Calu3 (cell line): ENCODE results near the gene PCNP. TPM values are rescaled to one million over a fixed set of nuclear protein-coding genes. Genes with fewer than 3 reads are reported as not detected.

Experiments
- BruUV-seq: library from RNA; stranded (reverse); fragments of 400-500 nt; replicated peaks from 2 replicates; lab custom pipeline; 2021; lab: Mats Ljungman, UMichigan
- CTCF ChIA-PET: fragments of 300-600 bp; sonication (Branson Sonifier 250); formaldehyde crosslinking; loops from one replicate; lab custom pipeline; 2022; ENCODE audit warnings: antibody characterized with exemption; lab: Charles Lee
- DNase-seq: peaks from one replicate; pipeline ENCODE4 v3.0.0; 2022
- H3K27ac Mint-ChIP-seq: one replicate; pipeline ENCODE4 v1.8.0; 2022; ENCODE audit warnings: mixed read lengths; ENCODE audit not compliant: unreplicated experiment
- H3K27me3 Mint-ChIP-seq: one replicate; pipeline ENCODE4 v1.8.0; 2022; ENCODE audit warnings: mixed read lengths; ENCODE audit not compliant: unreplicated experiment
- H3K36me3 Mint-ChIP-seq: one replicate; pipeline ENCODE4 v1.8.0; 2022; ENCODE audit warnings: mild to moderate bottlenecking, moderate library complexity, mixed read lengths; ENCODE audit not compliant: insufficient read depth, unreplicated experiment
- H3K4me1 Mint-ChIP-seq: one replicate; pipeline ENCODE4 v1.8.0; 2022; ENCODE audit warnings: mild to moderate bottlenecking, low read depth, mixed read lengths; ENCODE audit not compliant: unreplicated experiment
- H3K4me3 Mint-ChIP-seq: one replicate; pipeline ENCODE4 v1.8.0; 2022; ENCODE audit warnings: mild to moderate bottlenecking, low read depth, moderate library complexity, mixed read lengths; ENCODE audit not compliant: unreplicated experiment
- H3K9me3 Mint-ChIP-seq: one replicate; pipeline ENCODE4 v1.8.0; 2022; ENCODE audit warnings: low read depth, mixed read lengths; ENCODE audit not compliant: unreplicated experiment
- intact Hi-C: fragments of 100-400 bp; cut with micrococcal nuclease; formaldehyde crosslinking; loops from one replicate; pipeline ENCODE4 v1.10.0; 2022; ENCODE audit not compliant: unreplicated experiment
- total RNA-seq: library from RNA; stranded (reverse); gene quantifications from 2 replicates; pipeline ENCODE4 v1.2.3, GENCODE V29; 2022
- TF ChIP-seq, protein P1 (sequence below): fragments of 200-600 bp; IDR thresholded peaks from one replicate; pipeline ENCODE4 v1.8.0; 2022; ENCODE audit warnings: antibody characterized with exemption; ENCODE audit not compliant: unreplicated experiment

The PCNP gene
- total RNA-seq, 1 experiment from 2014 or later, result 147 TPM

DNA sequence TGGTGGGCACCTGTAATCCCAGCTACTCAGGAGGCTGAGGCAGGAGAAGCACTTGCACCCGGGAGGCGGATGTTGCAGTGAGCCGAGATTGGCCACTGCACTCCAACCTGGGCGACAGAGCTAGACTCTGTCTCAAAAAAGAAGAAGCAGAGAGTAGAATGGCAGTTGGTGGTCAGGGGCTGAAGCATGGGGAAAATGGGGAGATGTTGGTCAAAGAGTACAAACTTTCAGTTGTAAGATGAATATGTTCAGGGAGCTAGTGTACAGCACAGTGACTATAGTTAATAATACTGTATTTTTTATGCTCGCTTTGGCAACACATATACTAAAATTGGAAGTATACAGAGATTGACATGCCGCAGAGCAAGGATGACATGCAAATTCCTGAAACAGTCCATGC is 41.5 kb downstream of the PCNP start:
- Mint-ChIP-seq H3K27me3 (no peaks in the 10 kb centered on the region), H3K4me1 (no peaks in the 10 kb centered on the region), H3K4me3 (no peak overlapping the region), H3K27ac (no peak overlapping the region), H3K36me3 (no peaks in the 10 kb centered on the region), H3K9me3 (no peaks in the 10 kb centered on the region)
- intact Hi-C loops, result no loop called here
- no TSS peak for BruUV-seq
- TF ChIP-seq, protein P1, sequence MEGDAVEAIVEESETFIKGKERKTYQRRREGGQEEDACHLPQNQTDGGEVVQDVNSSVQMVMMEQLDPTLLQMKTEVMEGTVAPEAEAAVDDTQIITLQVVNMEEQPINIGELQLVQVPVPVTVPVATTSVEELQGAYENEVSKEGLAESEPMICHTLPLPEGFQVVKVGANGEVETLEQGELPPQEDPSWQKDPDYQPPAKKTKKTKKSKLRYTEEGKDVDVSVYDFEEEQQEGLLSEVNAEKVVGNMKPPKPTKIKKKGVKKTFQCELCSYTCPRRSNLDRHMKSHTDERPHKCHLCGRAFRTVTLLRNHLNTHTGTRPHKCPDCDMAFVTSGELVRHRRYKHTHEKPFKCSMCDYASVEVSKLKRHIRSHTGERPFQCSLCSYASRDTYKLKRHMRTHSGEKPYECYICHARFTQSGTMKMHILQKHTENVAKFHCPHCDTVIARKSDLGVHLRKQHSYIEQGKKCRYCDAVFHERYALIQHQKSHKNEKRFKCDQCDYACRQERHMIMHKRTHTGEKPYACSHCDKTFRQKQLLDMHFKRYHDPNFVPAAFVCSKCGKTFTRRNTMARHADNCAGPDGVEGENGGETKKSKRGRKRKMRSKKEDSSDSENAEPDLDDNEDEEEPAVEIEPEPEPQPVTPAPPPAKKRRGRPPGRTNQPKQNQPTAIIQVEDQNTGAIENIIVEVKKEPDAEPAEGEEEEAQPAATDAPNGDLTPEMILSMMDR, result no peak
- CTCF ChIA-PET, result interaction anchor here (0.6 kb wide), 1 partner anchor 138 kb away, joined by 3 read pairs; no protein-coding TSS in a partner anchor
- DNase-seq, result no peak

DNA sequence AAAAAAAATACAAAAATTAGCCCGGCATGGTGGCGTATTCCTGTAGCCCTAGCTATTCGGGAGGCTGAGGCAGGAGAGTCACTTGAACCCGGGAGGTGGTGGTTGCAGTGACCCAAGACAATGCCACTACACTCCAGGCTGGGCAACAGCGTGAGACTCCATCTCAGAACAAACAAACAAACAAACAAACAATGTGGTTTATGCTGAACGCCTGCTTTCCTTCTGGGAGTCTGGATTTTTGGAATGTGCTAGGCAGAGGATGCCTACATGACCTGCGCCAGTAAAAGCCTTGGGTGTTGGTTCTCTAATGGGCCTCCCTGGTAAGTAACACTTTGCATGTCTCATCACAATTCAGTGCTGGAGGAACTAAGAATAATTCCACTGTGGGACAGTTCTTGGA is 43.5 kb downstream of the PCNP start:
- CTCF ChIA-PET, result no interaction called here
- DNase-seq, result no peak
- Mint-ChIP-seq H3K27ac (no peak overlapping the region), H3K27me3 (no peaks in the 10 kb centered on the region), H3K36me3 (no peaks in the 10 kb centered on the region), H3K4me1 (no peaks in the 10 kb centered on the region), H3K4me3 (no peak overlapping the region), H3K9me3 (no peaks in the 10 kb centered on the region)
- TF ChIP-seq, protein P1, result no peak
- intact Hi-C loops, result no loop called here
- no TSS peak for BruUV-seq

DNA sequence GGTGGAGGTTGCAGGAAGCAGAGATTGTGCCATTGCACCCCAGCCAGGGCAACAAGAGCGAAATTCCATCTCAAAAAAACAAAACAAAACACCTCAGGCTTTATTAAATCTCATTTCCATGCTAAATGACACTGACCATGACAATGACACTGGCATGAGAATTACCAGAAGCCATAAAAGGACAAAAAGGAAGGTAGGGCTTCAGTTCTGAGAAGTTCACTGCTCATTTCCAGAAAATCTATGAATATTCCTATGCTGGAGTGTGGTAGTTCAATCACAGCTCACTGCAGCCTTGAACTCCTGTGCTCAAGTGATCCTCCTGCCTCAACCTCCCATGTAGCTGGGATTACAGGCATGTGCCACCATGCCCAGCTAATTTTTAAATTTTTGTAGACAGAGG is 44.7 kb downstream of the PCNP start:
- intact Hi-C loops, result no loop called here
- Mint-ChIP-seq H3K27ac (no peak overlapping the region), H3K27me3 (no peaks in the 10 kb centered on the region), H3K36me3 (no peaks in the 10 kb centered on the region), H3K4me1 (no peaks in the 10 kb centered on the region), H3K4me3 (no peak overlapping the region), H3K9me3 (no peaks in the 10 kb centered on the region)
- no peak for DNase-seq
- TF ChIP-seq, protein P1, result no peak
- CTCF ChIA-PET, result no interaction called here
- BruUV-seq, result no TSS peak

DNA sequence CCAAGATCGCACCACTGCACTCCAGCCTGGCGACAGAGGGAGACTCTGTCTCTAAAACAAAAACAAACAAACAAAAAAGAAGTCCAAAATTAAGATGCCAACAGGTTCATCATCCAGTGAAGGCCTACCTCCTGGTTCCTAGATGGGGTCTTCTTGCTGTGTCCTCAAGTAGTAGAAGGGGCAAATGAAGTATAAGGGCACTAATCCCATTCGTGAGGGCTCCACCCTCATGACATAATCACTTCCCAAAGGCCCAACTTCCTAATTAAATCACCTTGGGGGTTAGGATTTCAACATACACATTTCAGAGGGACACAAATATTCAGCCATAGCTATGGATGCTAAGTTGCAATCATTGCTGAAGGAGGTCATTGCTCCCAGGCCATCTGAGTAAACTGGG is 45.8 kb downstream of the PCNP start:
- intact Hi-C loops, result no loop called here
- H3K4me3 Mint-ChIP-seq, result no peak overlapping the region
- H3K4me1 Mint-ChIP-seq, result no peaks in the 10 kb centered on the region
- no peaks in the 10 kb centered on the region for H3K27me3 Mint-ChIP-seq
- H3K9me3 Mint-ChIP-seq, result peaks cover under 1% of the 10 kb centered on the region
- DNase-seq, result no peak
- no TSS peak for BruUV-seq
- TF ChIP-seq, protein P1, result no peak
- no peaks in the 10 kb centered on the region for H3K36me3 Mint-ChIP-seq
- no peak overlapping the region for H3K27ac Mint-ChIP-seq
- CTCF ChIA-PET, result no interaction called here
